ENCODE data around the gene ADCY9.

The ADCY9 gene

DNA sequence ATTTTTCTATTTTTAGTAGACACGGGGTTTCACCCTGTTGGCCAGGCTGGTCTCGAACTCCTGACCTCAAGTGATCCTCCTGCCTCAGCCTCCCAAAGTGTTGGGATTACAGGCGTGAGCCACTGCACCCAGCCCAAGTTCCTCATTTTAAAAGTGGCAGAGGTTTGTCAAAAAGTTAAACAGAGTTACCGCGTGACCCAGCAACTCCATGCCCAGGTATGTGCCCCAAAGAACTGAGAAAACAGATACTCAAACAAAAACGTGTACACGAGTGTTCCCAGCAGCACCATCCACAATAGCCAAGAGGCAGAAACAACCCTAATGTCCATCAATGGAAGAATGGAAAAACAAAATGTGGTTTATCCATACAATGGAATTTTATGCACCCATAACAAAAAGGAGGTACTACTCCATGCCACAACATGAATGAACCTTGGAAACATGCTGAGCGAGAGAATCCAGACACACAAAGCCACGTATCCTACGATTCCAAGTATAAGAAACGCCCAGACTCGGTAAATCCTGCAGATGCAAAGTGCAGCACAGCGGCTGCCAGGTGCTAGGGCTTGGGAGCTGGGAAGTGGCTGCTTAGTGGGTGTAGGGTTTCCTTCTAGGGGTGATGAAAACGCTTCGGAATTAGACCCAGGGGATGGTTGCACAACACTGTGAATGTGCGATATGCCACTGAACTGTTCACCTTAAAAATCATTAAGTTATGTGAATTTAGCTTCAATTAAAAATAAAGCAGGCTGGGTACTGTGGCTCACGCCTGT is 24.8 kb downstream of the ADCY9 start:
- H2AFZ ChIP-seq (ENCODE audit: low read depth, low read length, severe bottlenecking): no peak overlapping the region
- H3K36me3 ChIP-seq (ENCODE audit: low read length): no peaks in the 10 kb centered on the region
- H3K27ac ChIP-seq (ENCODE audit: low read depth, low read length): no peak overlapping the region
- no peaks in the 10 kb centered on the region for H3F3A ChIP-seq (ENCODE audit: insufficient read depth)
- no peak overlapping the region for H3K4me2 ChIP-seq (ENCODE audit: low read depth, low read length, poor library complexity, severe bottlenecking)
- H3K9ac ChIP-seq (ENCODE audit: low read length): no peak overlapping the region
- H3K9me3 ChIP-seq (ENCODE audit: insufficient read depth, low read length): no peaks in the 10 kb centered on the region
- H4K20me1 ChIP-seq (ENCODE audit: low read depth, low read length): no peaks in the 10 kb centered on the region
- no peaks in the 10 kb centered on the region for H3K9me2 ChIP-seq (replicated peaks; ENCODE audit: insufficient read depth, low read length)
- H3K79me2 ChIP-seq (ENCODE audit: insufficient read depth, low read length): no peaks in the 10 kb centered on the region
- TF ChIP-seq, protein P1, sequence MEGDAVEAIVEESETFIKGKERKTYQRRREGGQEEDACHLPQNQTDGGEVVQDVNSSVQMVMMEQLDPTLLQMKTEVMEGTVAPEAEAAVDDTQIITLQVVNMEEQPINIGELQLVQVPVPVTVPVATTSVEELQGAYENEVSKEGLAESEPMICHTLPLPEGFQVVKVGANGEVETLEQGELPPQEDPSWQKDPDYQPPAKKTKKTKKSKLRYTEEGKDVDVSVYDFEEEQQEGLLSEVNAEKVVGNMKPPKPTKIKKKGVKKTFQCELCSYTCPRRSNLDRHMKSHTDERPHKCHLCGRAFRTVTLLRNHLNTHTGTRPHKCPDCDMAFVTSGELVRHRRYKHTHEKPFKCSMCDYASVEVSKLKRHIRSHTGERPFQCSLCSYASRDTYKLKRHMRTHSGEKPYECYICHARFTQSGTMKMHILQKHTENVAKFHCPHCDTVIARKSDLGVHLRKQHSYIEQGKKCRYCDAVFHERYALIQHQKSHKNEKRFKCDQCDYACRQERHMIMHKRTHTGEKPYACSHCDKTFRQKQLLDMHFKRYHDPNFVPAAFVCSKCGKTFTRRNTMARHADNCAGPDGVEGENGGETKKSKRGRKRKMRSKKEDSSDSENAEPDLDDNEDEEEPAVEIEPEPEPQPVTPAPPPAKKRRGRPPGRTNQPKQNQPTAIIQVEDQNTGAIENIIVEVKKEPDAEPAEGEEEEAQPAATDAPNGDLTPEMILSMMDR (IDR thresholded peaks at IDR 0.05; ENCODE audit: insufficient read depth, low read length, poor library complexity, severe bottlenecking): no peak
- TF ChIP-seq EZH2phosphoT487 (conservative IDR thresholded peaks at IDR 0.05; ENCODE audit: low read length): no peak
- no peaks in the 10 kb centered on the region for H3K27me3 ChIP-seq (ENCODE audit: low read length)
- H3K4me3 ChIP-seq (ENCODE audit: insufficient read depth, low read length, poor library complexity, severe bottlenecking): no peak overlapping the region

DNA sequence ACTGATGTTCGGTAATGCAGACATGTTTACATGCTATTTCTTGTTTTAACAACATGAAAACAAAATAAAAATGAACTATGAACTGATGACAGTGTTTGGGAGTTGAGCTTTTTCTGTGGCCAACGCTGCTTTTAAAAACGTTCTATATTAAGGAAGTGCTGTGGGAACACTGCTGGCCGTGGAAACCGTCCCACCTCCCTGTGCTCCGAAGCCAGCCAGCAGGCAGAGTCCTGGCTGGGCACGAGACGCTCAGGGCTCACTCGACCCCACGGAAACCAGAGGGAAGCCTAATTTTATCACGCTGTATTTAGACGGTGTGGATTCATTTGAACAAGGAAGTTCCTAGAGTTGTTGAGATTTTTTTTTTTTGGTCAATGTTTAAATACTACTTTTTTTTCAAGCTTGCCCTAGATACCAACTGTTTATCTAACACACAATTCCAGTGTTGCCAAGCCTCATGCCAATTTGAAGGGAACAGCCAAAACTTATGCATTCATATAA is 25.8 kb downstream of the ADCY9 start:
- Histone ChIP-seq H3K27ac (ENCODE audit: low read depth, low read length) (no peak overlapping the region), H3K36me3 (ENCODE audit: low read length) (no peaks in the 10 kb centered on the region), H3K9me3 (ENCODE audit: insufficient read depth, low read length) (no peaks in the 10 kb centered on the region), H4K20me1 (ENCODE audit: low read depth, low read length) (no peaks in the 10 kb centered on the region), H3K4me2 (ENCODE audit: low read depth, low read length, poor library complexity, severe bottlenecking) (no peak overlapping the region), H3K27me3 (ENCODE audit: low read length) (no peaks in the 10 kb centered on the region), H3K79me2 (ENCODE audit: insufficient read depth, low read length) (no peaks in the 10 kb centered on the region), H3F3A (ENCODE audit: insufficient read depth) (no peaks in the 10 kb centered on the region), H2AFZ (ENCODE audit: low read depth, low read length, severe bottlenecking) (no peak overlapping the region), H3K9ac (ENCODE audit: low read length) (no peak overlapping the region), H3K9me2 (replicated peaks; ENCODE audit: insufficient read depth, low read length) (no peaks in the 10 kb centered on the region), H3K4me3 (ENCODE audit: insufficient read depth, low read length, poor library complexity, severe bottlenecking) (no peak overlapping the region)
- no peak for TF ChIP-seq EZH2phosphoT487 (conservative IDR thresholded peaks at IDR 0.05; ENCODE audit: low read length)
- TF ChIP-seq, protein P1 (IDR thresholded peaks at IDR 0.05; ENCODE audit: insufficient read depth, low read length, poor library complexity, severe bottlenecking): no peak

DNA sequence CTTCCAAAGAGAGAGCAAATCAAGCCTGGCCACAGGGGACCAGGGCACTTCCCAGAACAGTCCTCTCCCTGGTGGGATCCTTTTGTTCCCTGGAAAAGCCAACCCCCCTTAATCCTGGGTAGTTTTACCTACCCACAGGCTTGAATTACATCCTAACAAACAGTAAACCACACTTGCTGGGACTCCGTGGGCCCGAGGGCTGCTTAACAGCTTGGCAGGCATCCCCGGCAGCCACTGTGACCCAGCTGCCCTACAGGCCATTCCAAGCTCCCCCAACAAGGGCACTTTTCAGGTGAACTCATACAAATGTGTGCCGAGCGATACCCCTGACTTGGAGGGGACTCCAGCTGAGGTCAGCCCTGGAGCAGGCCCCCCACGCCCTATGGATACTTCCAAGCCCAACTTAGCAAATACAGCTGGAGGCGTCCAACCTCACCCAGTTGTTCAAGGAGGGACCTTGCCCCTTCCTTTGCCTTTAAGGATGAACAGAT is 26.4 kb downstream of the ADCY9 start:
- H3K27ac ChIP-seq (ENCODE audit: low read depth, low read length): no peak overlapping the region
- H3F3A ChIP-seq (ENCODE audit: insufficient read depth): no peaks in the 10 kb centered on the region
- H3K27me3 ChIP-seq (ENCODE audit: low read length): no peaks in the 10 kb centered on the region
- H3K4me2 ChIP-seq (ENCODE audit: low read depth, low read length, poor library complexity, severe bottlenecking): no peak overlapping the region
- H3K9me3 ChIP-seq (ENCODE audit: insufficient read depth, low read length): no peaks in the 10 kb centered on the region
- H3K4me3 ChIP-seq (ENCODE audit: insufficient read depth, low read length, poor library complexity, severe bottlenecking): no peak overlapping the region
- TF ChIP-seq EZH2phosphoT487 (conservative IDR thresholded peaks at IDR 0.05; ENCODE audit: low read length): no peak
- TF ChIP-seq, protein P1 (IDR thresholded peaks at IDR 0.05; ENCODE audit: insufficient read depth, low read length, poor library complexity, severe bottlenecking): no peak
- H3K79me2 ChIP-seq (ENCODE audit: insufficient read depth, low read length): no peaks in the 10 kb centered on the region
- H3K9ac ChIP-seq (ENCODE audit: low read length): no peak overlapping the region
- no peak overlapping the region for H2AFZ ChIP-seq (ENCODE audit: low read depth, low read length, severe bottlenecking)
- H4K20me1 ChIP-seq (ENCODE audit: low read depth, low read length): no peaks in the 10 kb centered on the region
- no peaks in the 10 kb centered on the region for H3K36me3 ChIP-seq (ENCODE audit: low read length)
- H3K9me2 ChIP-seq (replicated peaks; ENCODE audit: insufficient read depth, low read length): no peaks in the 10 kb centered on the region

Measured in SU-DHL-6 (cell line).